ENCODE measurements around the gene MBNL1.

GRCh38 chr3:152317956-152318355, 49.2 kb downstream of the MBNL1 start:
- TF ChIP-seq, protein P1, sequence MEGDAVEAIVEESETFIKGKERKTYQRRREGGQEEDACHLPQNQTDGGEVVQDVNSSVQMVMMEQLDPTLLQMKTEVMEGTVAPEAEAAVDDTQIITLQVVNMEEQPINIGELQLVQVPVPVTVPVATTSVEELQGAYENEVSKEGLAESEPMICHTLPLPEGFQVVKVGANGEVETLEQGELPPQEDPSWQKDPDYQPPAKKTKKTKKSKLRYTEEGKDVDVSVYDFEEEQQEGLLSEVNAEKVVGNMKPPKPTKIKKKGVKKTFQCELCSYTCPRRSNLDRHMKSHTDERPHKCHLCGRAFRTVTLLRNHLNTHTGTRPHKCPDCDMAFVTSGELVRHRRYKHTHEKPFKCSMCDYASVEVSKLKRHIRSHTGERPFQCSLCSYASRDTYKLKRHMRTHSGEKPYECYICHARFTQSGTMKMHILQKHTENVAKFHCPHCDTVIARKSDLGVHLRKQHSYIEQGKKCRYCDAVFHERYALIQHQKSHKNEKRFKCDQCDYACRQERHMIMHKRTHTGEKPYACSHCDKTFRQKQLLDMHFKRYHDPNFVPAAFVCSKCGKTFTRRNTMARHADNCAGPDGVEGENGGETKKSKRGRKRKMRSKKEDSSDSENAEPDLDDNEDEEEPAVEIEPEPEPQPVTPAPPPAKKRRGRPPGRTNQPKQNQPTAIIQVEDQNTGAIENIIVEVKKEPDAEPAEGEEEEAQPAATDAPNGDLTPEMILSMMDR (IDR thresholded peaks at IDR 0.05) = no peak
- TF ChIP-seq, protein P2, sequence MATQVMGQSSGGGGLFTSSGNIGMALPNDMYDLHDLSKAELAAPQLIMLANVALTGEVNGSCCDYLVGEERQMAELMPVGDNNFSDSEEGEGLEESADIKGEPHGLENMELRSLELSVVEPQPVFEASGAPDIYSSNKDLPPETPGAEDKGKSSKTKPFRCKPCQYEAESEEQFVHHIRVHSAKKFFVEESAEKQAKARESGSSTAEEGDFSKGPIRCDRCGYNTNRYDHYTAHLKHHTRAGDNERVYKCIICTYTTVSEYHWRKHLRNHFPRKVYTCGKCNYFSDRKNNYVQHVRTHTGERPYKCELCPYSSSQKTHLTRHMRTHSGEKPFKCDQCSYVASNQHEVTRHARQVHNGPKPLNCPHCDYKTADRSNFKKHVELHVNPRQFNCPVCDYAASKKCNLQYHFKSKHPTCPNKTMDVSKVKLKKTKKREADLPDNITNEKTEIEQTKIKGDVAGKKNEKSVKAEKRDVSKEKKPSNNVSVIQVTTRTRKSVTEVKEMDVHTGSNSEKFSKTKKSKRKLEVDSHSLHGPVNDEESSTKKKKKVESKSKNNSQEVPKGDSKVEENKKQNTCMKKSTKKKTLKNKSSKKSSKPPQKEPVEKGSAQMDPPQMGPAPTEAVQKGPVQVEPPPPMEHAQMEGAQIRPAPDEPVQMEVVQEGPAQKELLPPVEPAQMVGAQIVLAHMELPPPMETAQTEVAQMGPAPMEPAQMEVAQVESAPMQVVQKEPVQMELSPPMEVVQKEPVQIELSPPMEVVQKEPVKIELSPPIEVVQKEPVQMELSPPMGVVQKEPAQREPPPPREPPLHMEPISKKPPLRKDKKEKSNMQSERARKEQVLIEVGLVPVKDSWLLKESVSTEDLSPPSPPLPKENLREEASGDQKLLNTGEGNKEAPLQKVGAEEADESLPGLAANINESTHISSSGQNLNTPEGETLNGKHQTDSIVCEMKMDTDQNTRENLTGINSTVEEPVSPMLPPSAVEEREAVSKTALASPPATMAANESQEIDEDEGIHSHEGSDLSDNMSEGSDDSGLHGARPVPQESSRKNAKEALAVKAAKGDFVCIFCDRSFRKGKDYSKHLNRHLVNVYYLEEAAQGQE (IDR thresholded peaks at IDR 0.05; ENCODE audit: insufficient read depth in 1 of 2, low read depth in 2 of 2, low read length in 1 of 2) = no peak
- TF ChIP-seq POLR2AphosphoS5 (IDR thresholded peaks at IDR 0.05; ENCODE audit: low read depth, low read length) = no peak

Measured in Panc1 (cell line).